ENCODE data around the gene ANKS1B. TPM values are rescaled to one million over a fixed set of nuclear protein-coding genes. Genes with fewer than 3 reads are reported as not detected.

ANKS1B gene
- total RNA-seq, 1 donor = not detected

GRCh38 chr12:99147130-99147529 is 837.6 kb downstream of the ANKS1B start:
- DNase-seq (ENCODE audit: low read depth in 2 of 3, low spot score in 2 of 3) = no peak

GRCh38 chr12:99146730-99147129 is 838.0 kb downstream of the ANKS1B start:
- DNase-seq (ENCODE audit: low read depth in 2 of 3, low spot score in 2 of 3) = no peak

GRCh38 chr12:99146185-99146584 is 838.6 kb downstream of the ANKS1B start:
- DNase-seq (ENCODE audit: low read depth in 2 of 3, low spot score in 2 of 3) = no peak

GRCh38 chr12:99142651-99143050 is 842.1 kb downstream of the ANKS1B start:
- no peak for DNase-seq (ENCODE audit: low read depth in 2 of 3, low spot score in 2 of 3)

- no peak for DNase-seq (ENCODE audit: low read depth in 2 of 3, low spot score in 2 of 3)
These were observed 844.6 kb downstream of the ANKS1B start for GRCh38 chr12:99140017-99140720.

- no peak for DNase-seq (ENCODE audit: low read depth in 2 of 3, low spot score in 2 of 3)
These were observed 846.3 kb downstream of the ANKS1B start for GRCh38 chr12:99138393-99138792.

GRCh38 chr12:99137124-99137855 is 847.4 kb downstream of the ANKS1B start:
- no peak for DNase-seq (ENCODE audit: low read depth in 2 of 3, low spot score in 2 of 3)

GRCh38 chr12:99136516-99136915 is 848.2 kb downstream of the ANKS1B start:
- DNase-seq (ENCODE audit: low read depth in 2 of 3, low spot score in 2 of 3) = no peak

- DNase-seq (ENCODE audit: low read depth in 2 of 3, low spot score in 2 of 3) = no peak
These were observed 849.4 kb downstream of the ANKS1B start for GRCh38 chr12:99135376-99135775.

GRCh38 chr12:99133401-99133800 is 851.3 kb downstream of the ANKS1B start:
- no peak for DNase-seq (ENCODE audit: low read depth in 2 of 3, low spot score in 2 of 3)

GRCh38 chr12:99131751-99132199 is 853.0 kb downstream of the ANKS1B start:
- no peak for DNase-seq (ENCODE audit: low read depth in 2 of 3, low spot score in 2 of 3)

- no peak for DNase-seq (ENCODE audit: low read depth in 2 of 3, low spot score in 2 of 3)
These were observed 853.8 kb downstream of the ANKS1B start for GRCh38 chr12:99130808-99131553.

GRCh38 chr12:99128246-99128802 is 856.4 kb downstream of the ANKS1B start:
- no peak for DNase-seq (ENCODE audit: low read depth in 2 of 3, low spot score in 2 of 3)

- no peak for DNase-seq (ENCODE audit: low read depth in 2 of 3, low spot score in 2 of 3)
These were observed 861.8 kb downstream of the ANKS1B start for GRCh38 chr12:99122959-99123358.

GRCh38 chr12:99122496-99122895 is 862.2 kb downstream of the ANKS1B start:
- DNase-seq (ENCODE audit: low read depth in 2 of 3, low spot score in 2 of 3) = no peak

- no peak for DNase-seq (ENCODE audit: low read depth in 2 of 3, low spot score in 2 of 3)
These were observed 863.2 kb downstream of the ANKS1B start for GRCh38 chr12:99121546-99121945.

- DNase-seq (ENCODE audit: low read depth in 2 of 3, low spot score in 2 of 3) = no peak
These were observed 864.8 kb downstream of the ANKS1B start for GRCh38 chr12:99119943-99120342.

GRCh38 chr12:99119449-99119848 is 865.3 kb downstream of the ANKS1B start:
- DNase-seq (ENCODE audit: low read depth in 2 of 3, low spot score in 2 of 3) = no peak

GRCh38 chr12:99111600-99111999 is 873.1 kb downstream of the ANKS1B start:
- DNase-seq (ENCODE audit: low read depth in 2 of 3, low spot score in 2 of 3) = no peak

- DNase-seq (ENCODE audit: low read depth in 2 of 3, low spot score in 2 of 3) = no peak
These were observed 873.9 kb downstream of the ANKS1B start for GRCh38 chr12:99110868-99111267.

- DNase-seq (ENCODE audit: low read depth in 2 of 3, low spot score in 2 of 3) = no peak
These were observed 874.5 kb downstream of the ANKS1B start for GRCh38 chr12:99110212-99110611.
